Activated CD4-positive, alpha-beta T cell treated with anti-CD3 and anti-CD28 coated beads, Interleukin-2, amount 50 U/mL, for 48 hours (primary cell): ENCODE results near the gene MX2.

ENCODE experiments used
- DNase-seq, 2 experiments: peaks; one replicate each; pipeline ENCODE4 v3.0.0-alpha.2; 2020

MX2 gene

GRCh38 chr21:41442481-41443186 lies 80.8 kb downstream of the MX2 start:
- no peak for DNase-seq

DNA sequence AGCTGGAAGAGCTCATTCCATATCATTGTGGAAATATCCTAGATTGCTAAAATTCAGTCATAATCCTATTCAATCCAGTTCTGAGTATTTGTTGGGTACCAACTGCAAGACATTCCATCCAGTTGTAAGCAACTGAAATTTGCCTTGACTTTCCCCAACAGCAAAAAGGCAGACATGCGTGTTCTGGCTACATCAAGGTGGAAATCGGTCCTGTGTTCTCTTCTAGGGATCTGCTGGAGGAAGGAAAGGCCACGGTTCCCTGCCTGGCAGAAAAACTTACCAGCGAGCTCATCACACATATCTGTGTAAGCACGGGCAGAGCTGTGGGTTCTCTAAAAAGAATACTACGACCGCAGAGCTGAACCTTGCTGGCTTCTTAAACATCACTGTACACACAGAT lies 81.7 kb downstream of the MX2 start:
- DNase-seq = no peak

DNA sequence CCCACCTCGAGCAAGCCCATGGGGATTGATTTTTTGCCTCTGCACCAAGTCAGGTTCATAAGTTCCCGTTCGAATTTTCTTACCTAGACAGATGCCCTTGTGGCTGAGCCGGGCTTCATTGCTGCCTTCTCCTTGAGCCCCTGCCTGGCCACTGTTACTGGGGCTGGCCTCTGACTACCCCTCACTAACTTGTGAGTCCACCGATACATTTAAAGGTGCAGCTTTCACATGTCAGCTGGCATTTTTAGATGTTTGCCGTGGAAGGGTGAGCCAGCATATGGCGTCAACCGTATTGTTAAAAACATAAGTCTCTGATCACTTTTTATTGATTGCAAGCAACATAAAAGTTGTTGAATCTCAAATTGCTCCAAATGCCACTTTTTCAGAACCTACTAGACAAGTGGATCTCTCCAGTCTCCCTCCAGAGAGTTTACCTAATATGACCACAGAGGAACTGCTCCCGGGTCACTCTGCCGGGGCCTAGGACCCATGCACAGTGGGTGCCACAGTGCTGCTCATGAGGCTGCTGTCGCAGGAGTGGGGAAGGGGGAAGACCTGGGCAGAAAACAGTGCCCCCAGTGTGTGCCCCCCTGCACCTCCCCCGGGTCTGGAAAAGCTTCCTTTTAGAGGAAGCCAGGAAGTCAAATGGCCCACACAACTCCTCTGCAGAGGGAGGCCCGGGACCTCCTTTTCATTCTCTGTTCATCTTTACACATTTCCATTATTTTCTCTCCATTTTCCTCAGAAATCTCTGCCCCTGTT lies 83.1 kb downstream of the MX2 start:
- no peak for DNase-seq

- DNase-seq = no peak
These were observed 83.6 kb downstream of the MX2 start for GRCh38 chr21:41445465-41445862.

DNA sequence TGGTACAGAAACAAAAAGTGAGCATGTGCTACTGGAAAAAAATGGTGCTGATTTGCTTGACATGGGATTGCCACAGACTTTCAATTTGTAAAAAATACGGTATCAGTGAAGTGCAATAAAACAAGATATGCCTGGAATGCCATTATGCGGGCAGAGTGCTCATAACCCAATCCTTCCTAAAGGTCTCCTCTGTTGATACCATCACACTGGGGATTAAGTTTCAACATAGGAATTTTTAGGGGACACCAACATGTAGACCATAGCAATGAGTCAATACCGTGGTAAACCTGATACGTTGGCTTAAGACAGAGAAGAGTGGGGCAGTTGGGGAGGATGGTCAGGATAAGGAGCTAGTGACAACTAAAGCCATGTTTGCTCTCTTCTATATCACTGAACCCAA lies 84.8 kb downstream of the MX2 start:
- no peak for DNase-seq

- DNase-seq = no peak
These were observed 85.5 kb downstream of the MX2 start for GRCh38 chr21:41447356-41447755.

- no peak for DNase-seq
These were observed 87.8 kb downstream of the MX2 start for GRCh38 chr21:41449613-41450012.

DNA sequence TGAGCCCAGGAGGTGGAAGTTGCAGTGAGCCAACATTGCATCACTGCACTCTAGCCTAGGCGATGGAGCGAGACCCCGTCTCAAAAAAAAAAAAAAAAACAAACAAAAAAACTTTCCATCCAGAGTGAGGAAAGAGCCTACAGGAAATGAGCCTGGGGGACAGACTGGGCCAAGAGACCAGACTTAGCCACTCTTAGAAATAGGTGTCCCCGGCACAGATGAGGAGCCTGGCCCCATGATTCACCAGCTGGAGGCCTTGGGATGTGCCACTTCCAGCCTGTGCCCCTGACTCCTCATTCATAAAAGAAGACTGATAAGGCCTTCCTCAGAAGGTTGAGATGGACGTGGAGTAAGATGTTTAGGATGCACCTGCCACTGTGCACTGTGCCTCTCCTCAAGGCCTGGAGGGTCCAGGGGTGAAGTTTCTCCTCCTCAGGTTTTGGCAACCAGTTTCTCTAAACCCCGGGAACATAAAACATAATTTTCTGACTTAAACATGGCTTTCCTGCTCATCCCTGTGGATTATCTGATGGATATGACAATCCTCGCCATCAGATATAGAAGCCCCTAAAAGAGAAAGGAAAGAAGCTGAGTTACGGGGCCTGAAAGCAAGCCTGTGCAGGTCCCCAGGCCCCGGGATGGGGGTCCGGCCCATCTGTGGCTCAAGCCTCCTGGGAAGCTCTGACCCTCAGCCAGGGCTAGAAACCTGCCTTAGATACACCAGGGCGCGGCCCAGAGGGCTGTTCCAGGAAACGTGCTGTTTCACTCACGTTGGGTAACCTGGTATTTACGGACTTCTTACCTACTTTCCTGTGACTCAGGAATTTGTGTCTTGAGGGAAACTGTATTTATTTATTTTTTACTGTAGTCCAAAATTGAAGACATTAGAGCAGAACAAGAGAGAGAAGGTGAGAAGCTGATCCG lies 90.2 kb downstream of the MX2 start:
- DNase-seq = no peak

DNA sequence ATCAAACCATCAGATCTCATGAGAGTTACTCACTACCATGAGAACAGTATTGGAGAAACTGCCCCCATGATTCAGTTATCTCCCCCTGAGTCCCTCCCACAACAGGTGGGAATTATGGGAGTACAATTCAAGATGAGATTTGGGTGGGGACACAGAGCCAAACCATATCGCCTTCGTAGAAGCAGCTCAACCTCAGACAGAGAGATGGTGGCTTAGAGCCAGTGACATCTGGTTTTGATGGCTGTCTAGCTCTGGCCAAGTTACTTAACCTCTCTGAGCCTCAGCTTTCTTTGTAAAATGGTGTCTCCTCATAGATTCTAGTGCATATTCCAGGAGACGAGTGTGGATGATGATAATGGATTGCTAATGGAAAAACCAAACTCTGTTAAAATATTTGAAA lies 91.4 kb downstream of the MX2 start:
- no peak for DNase-seq

DNA sequence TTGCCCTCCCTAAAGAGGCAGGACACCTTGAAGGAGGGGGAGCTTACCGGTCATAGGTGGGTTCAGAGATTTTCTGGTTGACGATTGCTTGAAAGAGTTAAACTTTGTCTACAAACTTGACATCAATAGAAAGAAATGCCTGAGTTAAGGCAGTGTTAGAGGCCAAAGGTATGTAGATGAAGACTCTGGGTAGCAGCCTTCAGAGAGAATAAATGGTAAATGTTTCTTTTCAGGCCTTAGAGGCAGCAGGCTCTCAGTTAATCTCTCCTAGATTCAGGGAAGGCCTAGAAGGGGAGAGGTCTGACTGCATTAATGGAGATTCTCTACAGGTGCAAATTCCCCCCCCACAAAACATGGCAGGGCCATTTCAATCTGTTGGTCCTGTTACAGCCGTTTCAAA lies 91.9 kb downstream of the MX2 start:
- no peak for DNase-seq

DNA sequence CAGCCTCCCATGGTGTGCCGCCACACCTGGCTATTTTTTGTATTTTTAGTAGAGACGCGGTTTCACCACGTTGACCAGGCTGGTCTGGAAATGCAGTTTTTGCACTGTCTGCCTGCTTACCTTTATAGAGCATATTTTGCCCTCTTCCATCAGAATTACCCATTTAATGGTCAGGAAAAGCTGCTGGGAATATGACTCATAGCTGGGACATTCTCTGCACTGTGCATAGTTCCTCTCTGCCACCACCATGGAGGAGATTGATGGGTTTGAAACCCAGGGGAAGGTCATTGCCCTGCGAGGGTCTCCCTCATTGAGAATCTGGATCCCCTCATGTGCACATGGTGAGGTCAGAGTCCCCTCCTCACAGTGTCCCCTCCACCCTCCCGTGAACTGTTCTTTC lies 96.3 kb downstream of the MX2 start:
- no peak for DNase-seq

GRCh38 chr21:41458559-41458958 lies 96.7 kb downstream of the MX2 start:
- DNase-seq = no peak
